HUES6 (cell line): Measurements from ENCODE around the gene SLC25A44.
A peak's percentile ranks its signal among the peaks of the same experiment; 100 is the strongest.
"Not testable (repeated sequence)": the region's sequence is repeated elsewhere in the genome, so short reads cannot be mapped to it uniquely, and the experiment has no call there.

Experiments
- H3K27ac ChIP-seq: 2 replicates; pipeline ENCODE4 v1.7.0; 2013; ENCODE audit warnings: low read depth, mild to moderate bottlenecking, low read length, inconsistent platforms
- H3K27me3 ChIP-seq: 2 replicates; pipeline ENCODE4 v1.6.1; 2013; ENCODE audit warnings: low read length; ENCODE audit not compliant: control insufficient read depth, insufficient read depth
- H3K36me3 ChIP-seq: 2 replicates; pipeline ENCODE4 v1.6.1; 2013; ENCODE audit warnings: low read length; ENCODE audit not compliant: control insufficient read depth, insufficient read depth
- H3K4me1 ChIP-seq: 2 replicates; pipeline ENCODE4 v1.6.1; 2013; ENCODE audit warnings: low read length; ENCODE audit not compliant: control insufficient read depth, insufficient read depth
- H3K4me3 ChIP-seq: 2 replicates; pipeline ENCODE4 v1.5.1; 2013; ENCODE audit warnings: low read depth, low read length
- H3K9ac ChIP-seq: one replicate; pipeline ENCODE4 v1.6.1; 2013; ENCODE audit warnings: mild to moderate bottlenecking, low read length
- H3K9me3 ChIP-seq: 2 replicates; pipeline ENCODE4 v1.6.1; 2013; ENCODE audit warnings: low read depth, low read length; ENCODE audit not compliant: control insufficient read depth, insufficient read depth

Gene SLC25A44

GRCh38 chr1:156211243-156211642 lies 17.3 kb downstream of the SLC25A44 start:
- peaks cover 24% of the 10 kb centered on the region for H3K4me1 ChIP-seq
- H3K9me3 ChIP-seq: no peaks in the 10 kb centered on the region
- no peaks in the 10 kb centered on the region for H3K27me3 ChIP-seq
- peaks cover 49% of the 10 kb centered on the region for H3K36me3 ChIP-seq
- no peak overlapping the region for H3K27ac ChIP-seq
- H3K9ac ChIP-seq: no peak overlapping the region
- no peak overlapping the region for H3K4me3 ChIP-seq

DNA sequence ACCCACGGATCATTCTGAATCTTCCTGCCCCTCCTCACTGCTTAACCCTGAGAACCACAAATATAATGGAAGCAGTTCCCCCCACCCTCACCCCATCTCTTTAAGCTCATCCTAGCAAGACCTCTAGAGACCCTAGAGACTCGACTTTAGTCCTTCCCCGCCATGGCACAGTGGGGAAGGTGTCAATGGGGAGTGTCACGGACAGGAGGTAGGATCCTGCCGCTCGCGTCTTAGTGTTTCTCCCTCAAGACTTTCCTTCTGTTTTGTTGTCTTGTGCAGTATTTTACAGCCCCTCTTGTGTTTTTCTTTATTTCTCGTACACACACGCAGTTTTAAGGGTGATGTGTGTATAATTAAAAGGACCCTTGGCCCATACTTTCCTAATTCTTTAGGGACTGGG lies 18.2 kb downstream of the SLC25A44 start:
- H3K27me3 ChIP-seq: no peaks in the 10 kb centered on the region
- no peaks in the 10 kb centered on the region for H3K9me3 ChIP-seq
- H3K9ac ChIP-seq: peak overlapping the region; percentile 62
- peaks cover 24% of the 10 kb centered on the region for H3K4me1 ChIP-seq
- peaks cover 43% of the 10 kb centered on the region for H3K36me3 ChIP-seq
- peak overlapping the region; percentile 96 for H3K27ac ChIP-seq
- H3K4me3 ChIP-seq: peak overlapping the region; percentile 86

GRCh38 chr1:156212833-156213643 lies 19.1 kb downstream of the SLC25A44 start, which contains the start of gene PMF1:
Gene PMF1 (plus strand): TSS chr1:156213007. CDS start chr1:156213016, 9 bp downstream.
- peak within 1 kb of the TSS; percentile 86 for H3K4me3 ChIP-seq
- peak within 1 kb of the TSS; percentile 93 for H3K9ac ChIP-seq
- peaks cover 24% of the 10 kb centered on the region for H3K4me1 ChIP-seq
- H3K27me3 ChIP-seq: no peaks in the 10 kb centered on the region
- H3K9me3 ChIP-seq: no peaks in the 10 kb centered on the region
- H3K27ac ChIP-seq: peak within 1 kb of the TSS; percentile 96
- H3K36me3 ChIP-seq: peaks cover 37% of the 10 kb centered on the region

- Histone ChIP-seq H3K27ac (peak overlapping the region; percentile 96), H3K36me3 (peaks cover 35% of the 10 kb centered on the region), H3K4me3 (peak overlapping the region; percentile 86), H3K4me1 (peaks cover 21% of the 10 kb centered on the region), H3K27me3 (no peaks in the 10 kb centered on the region), H3K9ac (peak overlapping the region; percentile 93), H3K9me3 (no peaks in the 10 kb centered on the region)
These were observed 19.7 kb downstream of the SLC25A44 start for GRCh38 chr1:156213644-156213966.

DNA sequence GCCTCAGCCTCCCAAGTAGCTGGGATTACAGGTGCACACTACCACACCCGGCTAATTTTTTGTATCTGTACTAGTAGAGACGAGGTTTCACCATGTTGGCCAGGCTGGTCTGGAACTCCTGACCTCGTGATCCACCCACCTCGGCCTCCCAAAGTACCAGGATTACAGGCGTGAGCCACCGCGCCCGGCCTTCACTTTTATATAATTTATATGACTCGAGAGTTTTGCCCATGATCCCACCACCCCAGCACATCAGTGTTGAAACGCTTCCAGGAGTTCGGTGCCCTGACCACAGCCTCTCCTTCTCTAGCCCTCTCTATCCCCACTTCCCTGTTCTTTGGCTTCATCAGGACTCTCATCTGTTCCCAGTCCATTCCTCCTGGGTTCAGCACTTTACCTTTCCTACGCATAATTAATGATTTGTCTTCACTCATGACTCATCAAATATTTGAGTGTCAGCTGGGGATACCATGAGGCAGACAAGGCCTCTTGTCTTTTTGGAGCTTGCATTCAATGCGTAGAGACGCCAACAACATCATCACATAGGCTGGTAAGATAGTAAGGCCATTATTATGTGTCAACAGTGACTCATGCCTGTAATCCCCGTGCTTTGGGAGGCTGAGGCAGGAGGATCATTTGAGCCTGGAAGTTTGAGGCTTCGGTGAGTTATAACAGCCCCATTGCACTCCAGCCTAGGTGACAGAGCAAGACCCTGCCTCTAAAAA lies 20.3 kb downstream of the SLC25A44 start:
- no peak overlapping the region for H3K27ac ChIP-seq
- peaks cover 15% of the 10 kb centered on the region for H3K4me1 ChIP-seq
- H3K9me3 ChIP-seq: no peaks in the 10 kb centered on the region
- H3K36me3 ChIP-seq: peaks cover 31% of the 10 kb centered on the region
- peak overlapping the region; percentile 58 for H3K9ac ChIP-seq
- peak overlapping the region; percentile 86; the same call in 1 of the 2 replicates for H3K4me3 ChIP-seq
- H3K27me3 ChIP-seq: no peaks in the 10 kb centered on the region

GRCh38 chr1:156216361-156217086 lies 22.6 kb downstream of the SLC25A44 start:
- Histone ChIP-seq H3K4me1 (peaks cover 13% of the 10 kb centered on the region), H3K36me3 (peaks cover 27% of the 10 kb centered on the region)
- not testable (repeated sequence) for H3K27me3 ChIP-seq, H3K9me3 ChIP-seq, H3K27ac ChIP-seq, H3K9ac ChIP-seq, H3K4me3 ChIP-seq

GRCh38 chr1:156217871-156218270 lies 24.0 kb downstream of the SLC25A44 start:
- H3K4me1 ChIP-seq: peaks cover 6% of the 10 kb centered on the region
- H3K4me3 ChIP-seq: no peak overlapping the region
- peaks cover 38% of the 10 kb centered on the region for H3K36me3 ChIP-seq
- no peak overlapping the region for H3K9ac ChIP-seq
- H3K27ac ChIP-seq: no peak overlapping the region
- no peaks in the 10 kb centered on the region for H3K9me3 ChIP-seq
- H3K27me3 ChIP-seq: no peaks in the 10 kb centered on the region

- Histone ChIP-seq H3K27me3 (no peaks in the 10 kb centered on the region), H3K36me3 (peaks cover 44% of the 10 kb centered on the region), H3K9ac (no peak overlapping the region), H3K4me3 (no peak overlapping the region), H3K27ac (no peak overlapping the region), H3K9me3 (no peaks in the 10 kb centered on the region), H3K4me1 (no peaks in the 10 kb centered on the region)
These were observed 26.3 kb downstream of the SLC25A44 start for GRCh38 chr1:156220226-156220625.

DNA sequence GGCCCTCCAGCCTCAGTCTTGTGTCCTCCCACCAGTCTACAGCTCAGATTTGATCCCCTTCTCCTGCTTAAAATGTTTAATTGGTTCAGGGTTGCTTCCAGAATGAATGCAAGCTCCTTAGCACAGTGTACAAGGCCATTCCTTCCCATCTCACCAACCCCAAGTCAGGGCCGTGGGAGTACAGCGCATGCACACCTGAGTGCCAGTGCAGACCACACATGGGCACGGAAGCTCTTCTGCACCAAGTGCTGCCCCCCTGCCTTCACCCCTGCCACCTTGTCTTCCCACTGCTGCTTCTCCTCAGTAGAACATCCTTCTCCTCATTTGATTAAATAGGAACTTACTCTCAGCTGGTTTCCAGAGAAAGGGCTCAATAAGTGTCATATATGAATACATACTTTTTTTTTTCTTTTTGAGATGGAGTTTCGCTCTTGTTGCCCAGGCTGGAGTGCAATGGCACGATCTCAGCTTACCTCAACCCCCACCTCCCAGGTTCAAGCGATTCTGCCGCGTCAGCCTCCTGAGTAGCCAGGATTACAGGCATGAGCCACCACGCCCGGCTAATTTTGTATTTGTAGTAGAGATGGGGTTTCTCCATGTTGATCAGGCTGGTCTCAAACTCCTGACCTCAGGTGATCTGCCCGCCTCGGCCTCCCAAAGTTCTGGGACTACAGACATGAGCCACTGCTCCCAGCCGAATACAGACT lies 28.2 kb downstream of the SLC25A44 start:
- no peaks in the 10 kb centered on the region for H3K4me1 ChIP-seq
- no peak overlapping the region for H3K9ac ChIP-seq
- H3K4me3 ChIP-seq: no peak overlapping the region
- H3K27ac ChIP-seq: no peak overlapping the region
- H3K36me3 ChIP-seq: peaks cover 51% of the 10 kb centered on the region
- no peaks in the 10 kb centered on the region for H3K27me3 ChIP-seq
- no peaks in the 10 kb centered on the region for H3K9me3 ChIP-seq

DNA sequence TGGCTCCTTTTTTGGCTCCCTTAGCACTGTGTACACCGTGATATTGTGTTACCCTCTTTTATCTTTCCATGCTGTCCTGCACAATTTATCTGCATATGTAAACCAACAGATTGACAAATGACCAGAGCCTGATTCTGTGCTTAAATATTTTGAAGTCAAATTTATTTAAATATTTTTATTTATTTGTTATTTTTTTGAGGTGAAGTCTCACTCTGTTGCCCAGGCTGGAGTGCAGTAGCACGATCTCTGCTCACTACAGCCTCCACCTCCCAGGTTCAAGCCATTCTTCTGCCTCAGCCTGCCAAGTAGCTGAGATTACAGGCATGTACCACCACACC lies 31.7 kb downstream of the SLC25A44 start:
- H3K36me3 ChIP-seq: peaks cover 58% of the 10 kb centered on the region
- H3K9me3 ChIP-seq: no peaks in the 10 kb centered on the region

More for the DNA sequence above, 31.7 kb downstream of the SLC25A44 start:
- no peak overlapping the region for H3K27ac ChIP-seq
- H3K4me1 ChIP-seq: no peaks in the 10 kb centered on the region
- no peak overlapping the region for H3K9ac ChIP-seq
- H3K4me3 ChIP-seq: no peak overlapping the region
- no peaks in the 10 kb centered on the region for H3K27me3 ChIP-seq
